ENCODE data around the gene BMP10.

Gene BMP10
- long read RNA-seq = 0 reads

- no peaks in the 10 kb centered on the region for H3K27me3 ChIP-seq (ENCODE audit: insufficient read depth, poor library complexity, severe bottlenecking)
- TF ChIP-seq GABPA (IDR thresholded peaks at IDR 0.05; ENCODE audit: low read depth) (no peak), SPI1 (IDR thresholded peaks at IDR 0.05; ENCODE audit: borderline replicate concordance, low read depth) (no peak), CTCF (IDR thresholded peaks at IDR 0.05; ENCODE audit: insufficient read depth, low read length) (no peak), POLR2AphosphoS5 (IDR thresholded peaks at IDR 0.05; ENCODE audit: low read depth) (no peak), REST (IDR thresholded peaks at IDR 0.05; ENCODE audit: insufficient replicate concordance, low read depth) (no peak)
- no peak for DNase-seq (ENCODE audit: low read depth in 1 of 2, low spot score in 1 of 2)
- no peak within 1 kb of the TSS for H3K27ac ChIP-seq (replicated peaks)
- no peak within 1 kb of the TSS for H3K4me3 ChIP-seq (replicated peaks; ENCODE audit: insufficient read depth, low read length)
Measured at GRCh38 chr2:68871159-68871764, at the start of gene BMP10. BMP10 (minus strand) TSS chr2:68871397; CDS start chr2:68871358, 39 bp downstream.

GRCh38 chr2:68920481-68921170 is 49.4 kb upstream of the BMP10 start:
- Histone ChIP-seq H3K4me3 (replicated peaks; ENCODE audit: insufficient read depth, low read length) (no peak overlapping the region), H3K27ac (replicated peaks) (no peak overlapping the region), H3K27me3 (ENCODE audit: insufficient read depth, poor library complexity, severe bottlenecking) (no peaks in the 10 kb centered on the region)
- TF ChIP-seq GABPA (IDR thresholded peaks at IDR 0.05; ENCODE audit: low read depth) = no peak
- TF ChIP-seq REST (IDR thresholded peaks at IDR 0.05; ENCODE audit: insufficient replicate concordance, low read depth) = no peak
- TF ChIP-seq POLR2AphosphoS5 (IDR thresholded peaks at IDR 0.05; ENCODE audit: low read depth) = no peak
- no peak for DNase-seq (ENCODE audit: low read depth in 1 of 2, low spot score in 1 of 2)

- Histone ChIP-seq H3K27me3 (ENCODE audit: insufficient read depth, poor library complexity, severe bottlenecking) (no peaks in the 10 kb centered on the region), H3K27ac (replicated peaks) (no peak overlapping the region), H3K4me3 (replicated peaks; ENCODE audit: insufficient read depth, low read length) (no peak overlapping the region)
- DNase-seq (ENCODE audit: low read depth in 1 of 2, low spot score in 1 of 2) = no peak
- no peak for TF ChIP-seq CTCF (IDR thresholded peaks at IDR 0.05; ENCODE audit: insufficient read depth, low read length)
- TF ChIP-seq GABPA (IDR thresholded peaks at IDR 0.05; ENCODE audit: low read depth) = no peak
Measured at GRCh38 chr2:68918497-68918896, 47.3 kb upstream of the BMP10 start.

- Histone ChIP-seq H3K4me3 (replicated peaks; ENCODE audit: insufficient read depth, low read length) (no peak overlapping the region), H3K27ac (replicated peaks) (no peak overlapping the region), H3K27me3 (ENCODE audit: insufficient read depth, poor library complexity, severe bottlenecking) (no peaks in the 10 kb centered on the region)
- TF ChIP-seq GABPA (IDR thresholded peaks at IDR 0.05; ENCODE audit: low read depth) (no peak), REST (IDR thresholded peaks at IDR 0.05; ENCODE audit: insufficient replicate concordance, low read depth) (no peak), CTCF (IDR thresholded peaks at IDR 0.05; ENCODE audit: insufficient read depth, low read length) (no peak), POLR2AphosphoS5 (IDR thresholded peaks at IDR 0.05; ENCODE audit: low read depth) (no peak), SPI1 (IDR thresholded peaks at IDR 0.05; ENCODE audit: borderline replicate concordance, low read depth) (no peak)
- no peak for DNase-seq (ENCODE audit: low read depth in 1 of 2, low spot score in 1 of 2)
Measured at GRCh38 chr2:68917034-68917718, 46.0 kb upstream of the BMP10 start.

Data from HL-60 (cell line).